NOMO-1 (cell line): Measurements from ENCODE around the gene KIF16B.
"Not testable (repeated sequence)": the region's sequence is repeated elsewhere in the genome, so short reads cannot be mapped to it uniquely, and the experiment has no call there.

Experiments used
- DNase-seq, 2 experiments: peaks; one replicate each; lab custom pipeline; 2025; ENCODE audit not compliant: unreplicated experiment in 2 of 2; lab: John Stamatoyannopoulos, UW

The KIF16B gene

DNA sequence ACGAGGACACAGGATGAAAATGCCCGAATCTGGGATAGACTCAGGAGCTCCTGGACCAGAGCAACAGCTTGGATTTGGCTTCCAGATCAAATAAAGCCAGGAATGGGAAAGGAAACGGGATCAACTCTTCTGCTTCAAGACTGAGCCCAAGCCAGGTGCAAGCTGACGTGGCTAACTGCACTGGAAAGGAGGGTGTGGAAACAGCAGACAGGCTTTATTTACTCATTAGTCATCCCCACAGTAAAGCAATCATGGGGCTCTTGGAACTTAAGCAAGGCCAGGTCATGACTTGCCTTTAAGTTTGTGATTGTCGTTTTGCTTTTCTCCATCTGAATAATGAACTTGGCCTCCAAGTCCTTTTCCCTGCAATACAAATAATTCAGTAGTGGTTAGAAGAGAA, 45.2 kb downstream of the KIF16B start:
- peak; percentile 69 to 88 for DNase-seq

DNA sequence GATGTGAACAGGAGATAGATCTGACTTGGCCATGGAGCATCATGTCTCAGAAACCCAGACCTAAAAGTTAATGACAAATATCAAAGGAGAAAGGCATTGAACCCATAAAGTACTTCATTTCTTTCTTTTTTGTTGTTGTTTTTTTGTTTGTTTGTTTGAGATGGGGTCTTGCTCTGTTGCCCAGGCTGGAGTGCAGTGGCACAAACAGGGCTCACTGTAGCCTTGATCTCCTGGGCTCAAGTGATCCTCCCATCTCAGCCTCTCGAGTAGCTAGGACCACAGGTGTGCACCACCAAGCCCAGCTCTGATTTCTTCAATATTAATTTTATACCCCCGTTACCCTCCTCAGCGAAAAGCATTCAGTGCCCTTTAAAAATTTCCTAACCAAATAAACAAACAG, 45.8 kb downstream of the KIF16B start:
- DNase-seq: no peak

DNA sequence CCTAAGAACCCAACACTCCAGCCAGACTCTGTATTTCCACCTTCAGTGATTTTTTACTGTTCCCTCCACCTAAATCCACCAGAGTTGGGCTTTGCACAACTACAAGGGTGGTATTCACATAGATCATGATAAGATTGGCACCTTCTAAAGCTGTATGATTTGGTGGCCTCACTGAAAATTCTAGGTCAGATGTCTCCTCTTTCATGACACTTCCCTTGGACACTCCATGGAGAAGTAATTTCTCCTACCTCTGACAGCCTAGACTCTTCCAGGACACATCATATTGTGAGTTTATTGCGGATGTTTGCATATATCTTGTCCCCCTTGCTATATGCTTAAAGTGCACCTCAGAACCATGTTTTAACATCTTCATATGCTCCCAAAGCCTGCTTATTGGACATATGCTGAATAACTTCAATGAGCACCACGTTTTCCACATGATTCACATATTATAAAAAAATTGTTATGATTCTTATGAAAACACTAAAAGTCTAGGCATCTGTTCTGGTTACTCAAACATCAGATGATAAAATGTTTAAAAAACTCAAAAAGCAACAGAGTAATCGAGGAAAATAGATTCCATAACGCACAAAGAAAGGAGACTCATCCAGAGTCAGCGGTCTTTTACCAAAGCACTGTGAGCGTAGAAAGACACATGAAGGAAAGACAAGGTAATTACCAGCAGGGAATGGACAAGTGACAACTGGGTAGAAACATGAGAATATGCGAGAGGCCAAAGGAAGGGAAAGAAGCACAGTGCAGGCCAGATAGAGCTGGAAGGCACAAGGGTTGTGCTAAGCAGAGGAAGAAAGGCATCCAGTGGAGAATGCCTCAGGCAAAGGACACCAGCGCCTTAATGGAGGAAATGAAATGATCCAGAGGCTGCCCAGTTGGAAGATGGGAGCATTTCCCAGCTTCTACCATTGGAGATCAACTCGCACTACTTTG, 46.5 kb downstream of the KIF16B start:
- no peak for DNase-seq

DNA sequence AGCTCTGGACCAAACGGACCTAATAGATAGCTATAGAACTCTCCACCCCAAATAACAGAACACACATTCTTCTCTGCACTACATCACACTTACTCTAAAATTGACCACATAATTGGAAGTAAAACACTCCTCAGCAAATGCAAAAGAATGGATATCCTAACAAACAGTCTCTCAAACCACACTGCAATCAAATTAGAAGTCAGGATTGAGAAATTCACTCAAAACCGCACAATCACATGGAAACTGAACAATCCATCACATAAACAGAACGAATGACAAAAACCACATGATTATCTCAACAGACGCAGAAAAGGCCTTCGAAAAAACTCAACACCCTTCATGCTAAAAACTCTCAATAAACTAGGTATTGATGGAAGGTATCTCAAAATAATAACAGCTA, 50.6 kb downstream of the KIF16B start:
- peak; percentile 36 to 88 for DNase-seq

DNA sequence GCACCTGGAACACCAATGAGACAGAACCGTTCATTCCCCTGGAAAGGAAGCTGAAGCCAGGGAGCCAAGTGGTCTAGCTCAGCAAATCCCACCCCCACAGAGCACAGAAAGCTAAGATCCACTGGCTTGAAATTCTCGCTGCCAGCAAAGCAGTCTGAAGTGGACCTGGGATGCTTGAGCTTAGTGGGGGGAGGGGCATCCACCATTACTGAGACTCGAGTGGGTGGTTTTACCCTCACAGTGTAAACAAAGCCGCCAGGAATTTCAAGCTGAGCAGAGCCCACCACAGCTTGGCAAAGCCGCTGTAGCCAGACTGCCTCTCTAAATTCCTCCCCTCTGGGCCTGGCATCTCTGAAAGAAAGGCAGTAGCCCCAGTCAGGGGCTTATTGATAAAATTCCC, 53.1 kb downstream of the KIF16B start:
- no peak for DNase-seq

DNA sequence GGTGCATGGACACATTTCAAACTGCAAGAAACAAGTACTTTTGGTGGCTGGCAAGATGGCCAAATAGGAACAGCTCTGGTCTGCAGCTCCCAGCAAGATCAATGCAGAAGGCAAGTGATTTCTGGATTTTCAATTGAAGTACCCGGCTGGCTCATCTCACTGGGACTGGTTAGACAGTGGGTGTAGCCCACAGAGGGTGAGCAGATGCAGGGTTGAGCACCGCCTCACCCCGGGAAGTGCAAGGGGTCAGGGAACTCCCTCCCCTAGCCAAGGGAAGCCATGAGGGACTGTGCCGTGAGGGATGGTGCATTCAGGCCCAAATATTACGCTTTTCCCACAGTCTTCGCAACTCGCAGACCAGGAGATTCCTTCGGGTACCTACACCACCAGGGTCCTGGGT, 53.6 kb downstream of the KIF16B start:
- not testable (repeated sequence) for DNase-seq

DNA sequence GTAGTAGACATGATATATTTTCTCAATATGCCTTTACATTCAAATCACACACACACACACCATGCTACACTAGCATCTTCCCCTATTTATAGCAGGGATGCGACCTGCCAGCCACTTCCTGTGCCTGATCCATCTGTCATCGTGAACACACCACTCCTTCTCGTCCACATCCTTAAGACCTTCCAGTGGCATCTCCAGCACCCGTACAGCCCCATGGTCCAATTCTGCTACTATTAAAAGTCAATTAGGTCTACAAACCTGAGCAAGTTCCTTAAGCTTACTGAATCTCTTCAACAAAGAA, 54.5 kb downstream of the KIF16B start:
- DNase-seq: no peak

DNA sequence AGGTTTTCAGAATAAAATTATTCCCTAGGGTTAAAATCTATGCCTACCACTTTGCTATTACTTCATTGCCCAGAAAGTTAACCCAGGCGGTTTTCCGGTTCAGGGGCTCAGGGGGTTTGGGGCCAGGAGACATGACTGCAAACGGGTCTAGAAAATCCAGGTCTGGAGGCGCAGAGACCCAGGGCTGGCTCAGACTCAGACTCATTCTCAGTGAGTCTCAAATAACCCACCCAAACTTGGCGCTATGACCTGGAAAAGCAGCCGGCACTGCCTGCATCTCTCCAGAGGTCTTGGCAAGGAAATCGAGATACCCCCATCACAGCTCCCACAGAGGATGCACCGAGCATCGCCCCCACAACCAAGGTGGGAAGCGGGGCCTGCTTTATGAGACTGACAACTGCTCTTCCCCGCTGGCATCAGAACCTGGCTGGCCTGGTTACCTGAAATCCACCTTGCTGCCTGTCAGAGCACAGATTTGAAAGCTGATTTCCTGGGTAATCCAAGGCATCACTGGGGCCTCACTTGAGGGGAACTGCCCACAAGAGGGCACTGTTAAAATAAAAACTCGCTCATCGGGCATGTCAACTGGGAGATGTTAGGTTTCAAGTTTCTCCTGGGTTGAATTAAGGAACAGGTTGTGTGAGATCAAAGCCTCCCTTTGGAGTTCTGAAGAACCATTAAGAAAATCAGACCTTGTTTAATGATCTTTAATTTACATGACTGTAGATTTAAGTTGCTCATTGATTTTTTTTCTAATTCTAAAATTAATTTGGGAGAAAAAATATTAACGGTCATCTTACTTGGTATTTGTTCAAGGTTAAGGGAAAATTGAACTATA, 55.1 kb downstream of the KIF16B start:
- DNase-seq: peak; percentile 28 to 31

DNA sequence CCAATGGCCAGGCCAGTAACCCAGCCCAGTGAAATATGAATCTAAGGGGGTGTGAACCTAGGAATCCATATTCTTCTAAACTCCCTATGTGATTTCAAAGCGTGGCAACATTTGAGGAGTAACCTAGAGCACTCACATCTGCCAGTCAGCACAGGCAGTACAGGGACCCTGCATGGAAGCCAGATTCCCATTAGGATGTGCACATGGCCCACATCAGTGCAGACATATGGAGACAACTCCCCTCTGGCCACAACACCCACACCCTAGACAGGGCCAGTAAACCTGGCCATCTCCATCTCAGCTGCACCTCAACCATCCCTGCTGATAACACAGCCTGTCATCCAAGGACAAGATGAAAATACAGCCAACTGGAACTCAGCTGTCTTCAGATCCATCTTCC, 56.5 kb downstream of the KIF16B start:
- no peak for DNase-seq

DNA sequence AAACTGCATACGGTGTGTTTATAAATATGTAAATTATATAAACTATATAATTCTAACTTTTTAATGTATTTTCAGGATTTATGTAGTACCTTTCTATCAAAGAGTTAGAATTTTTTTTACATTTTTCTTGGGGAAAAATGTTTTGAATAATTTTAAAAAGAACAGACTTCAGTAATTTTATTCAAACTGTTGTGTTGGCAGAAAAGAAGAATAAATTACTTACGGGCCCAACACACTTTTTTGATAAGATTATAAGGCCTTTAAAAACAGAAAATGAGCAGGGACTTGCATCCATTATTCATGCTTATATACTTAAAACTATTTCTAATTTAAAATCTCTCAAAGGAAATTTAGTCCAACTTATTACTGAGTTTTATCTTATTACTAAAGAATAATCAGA, 58.2 kb downstream of the KIF16B start:
- no peak for DNase-seq

DNA sequence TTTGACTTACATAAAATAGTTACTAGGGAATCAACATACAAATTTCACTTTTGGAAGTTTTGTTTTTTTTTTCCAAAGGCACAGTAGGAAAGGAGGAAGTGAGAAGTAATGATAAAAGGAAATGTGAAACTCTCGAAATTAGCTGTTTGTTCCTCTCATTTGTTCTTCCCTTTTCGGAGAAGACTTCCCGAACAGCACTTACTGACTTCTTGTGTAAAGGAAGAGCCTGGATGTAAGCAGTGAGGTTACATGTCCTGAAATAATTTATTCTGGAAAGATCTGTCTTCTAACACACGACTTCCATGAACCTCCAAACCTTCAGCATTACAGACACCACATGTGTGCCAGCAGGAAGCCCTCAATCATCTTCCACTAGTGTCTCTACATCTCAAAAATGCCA, 59.1 kb downstream of the KIF16B start:
- peak in 1 of 2 experiments; percentile 66 for DNase-seq

DNA sequence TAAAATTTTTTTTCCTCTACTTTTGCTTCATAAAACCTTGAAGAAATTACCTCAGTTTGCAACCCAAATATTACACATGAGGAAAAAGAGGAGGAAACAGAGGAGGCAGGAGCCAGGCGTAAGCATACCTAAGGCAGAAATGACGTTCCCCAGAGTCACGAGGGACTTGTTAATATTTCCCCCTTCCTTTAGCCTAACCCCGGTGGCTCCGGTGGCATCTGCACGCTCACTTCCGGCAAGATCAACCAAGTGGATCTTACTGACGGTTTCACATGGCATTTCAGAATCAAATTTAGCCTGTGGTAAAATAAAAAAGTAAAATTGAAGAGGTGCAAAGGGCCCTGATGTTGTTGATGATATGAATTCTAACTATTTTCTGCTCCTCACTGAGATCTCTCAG, 67.4 kb downstream of the KIF16B start:
- no peak for DNase-seq

DNA sequence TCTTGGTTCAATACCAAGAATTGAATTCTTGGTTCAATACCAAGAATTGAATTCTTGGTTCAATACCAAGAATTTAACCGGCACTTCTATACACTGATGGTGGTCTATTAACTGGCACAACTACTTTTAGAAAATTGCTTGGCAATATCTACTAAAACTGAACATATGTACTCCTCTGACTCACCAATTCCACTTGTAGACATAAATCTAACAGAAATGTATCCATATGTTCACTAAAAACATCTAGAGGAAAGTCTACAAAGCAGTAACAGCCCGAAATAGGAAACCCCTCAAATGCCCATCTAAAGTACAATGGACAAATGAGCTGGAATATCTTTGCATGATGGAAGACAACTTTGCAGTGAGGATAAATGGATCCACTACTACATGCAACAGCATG, 71.9 kb downstream of the KIF16B start:
- DNase-seq: no peak

DNA sequence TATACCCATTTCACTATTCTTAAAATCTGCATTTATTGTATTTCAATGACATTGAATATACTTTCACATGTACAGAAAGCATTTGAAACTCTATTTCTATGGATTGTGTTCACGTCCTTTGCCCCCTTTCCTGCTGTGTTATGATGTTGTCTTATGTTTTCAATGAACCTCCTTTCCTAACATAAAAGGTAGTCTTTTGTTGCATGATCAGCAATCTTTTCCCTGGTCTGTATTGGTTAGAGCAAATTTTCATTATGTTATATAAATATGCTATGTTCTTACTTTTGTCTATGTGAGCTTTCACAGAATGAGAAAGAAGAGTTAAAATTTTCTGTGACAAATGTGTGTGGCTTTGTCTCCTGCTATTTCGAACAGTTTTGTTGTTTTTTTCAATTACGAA, 73.1 kb downstream of the KIF16B start:
- no peak for DNase-seq

DNA sequence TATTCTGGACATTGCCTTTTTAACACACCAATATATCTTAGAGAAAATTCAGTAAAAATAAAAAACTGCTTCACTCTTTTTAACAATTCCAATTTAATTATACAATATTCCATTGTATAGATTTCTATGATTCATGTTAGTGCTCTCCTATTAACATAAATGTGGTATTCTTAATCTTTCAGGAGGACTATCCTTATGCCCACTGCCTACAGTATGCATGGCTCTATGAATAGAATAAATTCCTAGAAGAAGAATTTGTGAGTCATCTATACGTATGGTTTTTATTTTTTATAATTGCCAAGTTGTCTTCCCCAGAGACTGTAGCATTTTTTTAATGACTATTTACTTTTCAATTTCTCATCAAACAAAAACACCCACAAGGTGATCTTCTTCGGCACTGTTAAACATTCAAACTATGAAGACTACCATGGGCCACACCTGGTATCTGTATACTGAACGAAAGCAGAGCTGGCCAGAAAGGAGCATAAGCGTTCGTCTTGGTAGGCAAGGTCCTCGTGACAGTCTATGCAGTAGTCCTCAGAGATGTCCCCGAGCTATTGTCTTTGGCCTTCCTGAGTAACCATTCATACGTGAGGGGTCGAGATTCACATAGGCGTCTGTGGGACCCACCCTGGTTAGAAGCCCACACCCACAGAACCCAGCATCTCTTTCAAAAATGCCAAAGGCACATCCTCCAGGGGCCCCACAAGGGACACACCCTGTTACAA, 74.6 kb downstream of the KIF16B start:
- no peak for DNase-seq

DNA sequence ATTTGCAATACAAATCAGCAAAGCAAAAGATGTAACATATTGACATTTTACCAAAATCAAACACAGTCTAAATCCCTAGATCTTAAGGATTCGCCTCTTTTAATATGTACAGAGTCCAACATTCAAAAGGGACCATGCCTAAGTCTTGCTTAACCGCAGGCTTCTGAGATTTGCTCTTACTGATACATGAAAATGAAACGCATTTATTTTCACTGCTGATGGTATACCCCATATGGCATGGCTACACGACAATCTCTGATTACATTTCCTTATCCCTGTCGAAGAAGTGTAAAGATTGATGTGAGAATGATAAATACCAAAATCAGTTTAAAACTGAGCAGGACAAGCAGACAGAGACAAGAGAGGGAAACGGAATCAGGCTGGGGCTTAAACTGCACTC, 75.4 kb downstream of the KIF16B start:
- no peak for DNase-seq

DNA sequence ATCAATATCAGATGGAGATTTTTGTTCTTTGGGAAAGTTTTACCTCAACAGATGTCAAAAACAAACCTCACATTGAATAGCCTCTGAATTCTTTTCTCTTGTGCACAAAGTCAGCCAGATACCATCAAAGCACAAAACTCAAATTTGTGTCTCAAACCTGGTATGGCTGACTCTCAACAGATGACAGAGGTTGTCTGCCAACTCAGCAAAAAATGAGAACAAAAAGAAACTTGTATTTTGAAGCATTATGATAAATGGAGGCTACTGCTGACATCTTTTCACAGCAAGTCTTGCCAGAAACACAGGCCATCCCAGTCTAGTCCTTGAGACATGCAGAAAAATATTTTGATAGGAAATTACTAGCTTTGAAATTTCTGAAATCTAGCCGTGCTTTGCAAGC, 79.8 kb downstream of the KIF16B start:
- DNase-seq: no peak

DNA sequence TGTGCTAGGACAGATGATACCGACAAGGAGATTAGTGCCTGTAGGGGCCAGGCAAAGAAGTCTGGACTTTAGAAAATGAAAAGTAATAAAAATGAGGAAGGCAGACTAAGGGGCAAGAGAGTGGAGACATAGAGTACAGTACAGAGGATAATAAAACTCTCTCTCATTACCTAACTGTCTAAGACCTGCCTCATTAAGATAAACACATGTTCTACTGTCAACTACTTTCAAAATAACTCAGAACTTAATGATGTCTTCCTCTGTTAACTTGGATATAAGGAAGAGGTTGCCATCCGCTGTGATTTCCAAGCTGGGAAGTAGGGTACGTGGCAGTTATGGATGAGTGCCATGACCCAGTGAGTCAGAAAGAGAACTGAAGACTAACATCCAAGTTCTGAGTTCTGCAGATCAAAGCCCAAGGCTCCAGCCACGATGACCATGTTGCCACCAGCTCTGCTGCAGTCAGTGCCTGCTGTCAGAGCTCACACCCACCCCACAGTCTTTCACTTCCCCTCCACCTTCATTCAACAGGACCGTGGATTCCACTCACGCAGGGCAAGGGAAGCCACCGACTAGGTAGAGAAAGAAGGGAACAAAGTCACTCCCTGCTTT, 81.8 kb downstream of the KIF16B start:
- peak; percentile 4 to 17 for DNase-seq

DNA sequence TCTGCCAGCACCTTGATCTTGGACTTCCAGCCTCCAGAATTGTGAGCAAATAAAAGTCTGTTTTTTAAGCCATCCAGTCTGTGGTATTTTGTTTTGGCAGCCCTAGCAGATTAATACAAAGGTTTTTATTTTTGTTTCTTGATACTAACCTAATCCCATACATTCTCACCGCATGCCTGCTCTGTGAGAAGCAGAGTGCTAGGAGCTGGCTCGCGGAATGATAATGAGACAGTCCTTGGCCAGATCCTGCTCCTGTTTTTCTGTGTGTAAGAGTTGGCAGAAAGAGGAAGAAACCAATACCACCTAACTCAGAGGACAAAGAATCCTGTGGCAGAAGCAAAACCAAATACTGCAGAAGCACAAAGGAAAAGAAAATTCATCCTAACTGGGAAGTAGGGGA, 82.6 kb downstream of the KIF16B start:
- DNase-seq: no peak

DNA sequence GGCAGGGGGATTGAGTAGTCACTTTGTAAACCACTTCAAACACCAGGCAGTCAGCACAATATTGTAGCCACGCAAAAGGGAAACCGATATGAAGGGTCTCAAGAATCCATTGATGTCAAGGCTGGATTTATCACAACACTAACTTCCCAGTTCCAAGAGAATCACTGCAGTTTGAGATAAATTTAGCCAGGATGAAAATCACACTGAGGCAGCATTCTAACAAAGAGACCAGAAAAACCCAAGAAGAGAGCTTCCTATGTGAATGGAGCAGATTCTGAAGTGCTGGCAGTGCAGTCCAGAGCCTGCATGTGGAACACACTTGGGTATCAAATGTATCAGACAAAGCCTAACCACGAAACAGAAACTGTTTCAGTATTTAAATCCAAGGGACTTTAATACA, 84.6 kb downstream of the KIF16B start:
- no peak for DNase-seq

DNA sequence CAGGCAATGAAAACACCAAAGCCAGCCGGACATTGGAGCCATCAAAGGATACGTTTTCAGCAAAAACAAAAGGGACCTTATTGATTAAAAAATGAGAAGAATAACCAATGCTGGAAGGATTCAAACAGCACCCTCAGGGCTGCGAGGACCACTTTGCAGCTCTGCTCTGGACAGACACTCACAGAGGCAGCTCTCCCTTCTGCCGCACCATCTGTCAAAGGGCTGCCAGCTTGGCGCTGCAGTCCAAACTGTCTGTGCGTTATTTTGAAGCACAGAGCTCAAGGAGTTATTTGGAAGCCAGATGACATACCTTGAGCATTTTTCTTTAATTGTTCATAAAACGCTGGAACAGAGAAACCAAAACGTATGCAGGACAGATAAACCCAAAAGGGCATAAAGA, 85.2 kb downstream of the KIF16B start:
- DNase-seq: no peak
